Fibroblast of gingiva (primary cell): ENCODE data around the gene AP2B1.
A peak's percentile ranks its signal among the peaks of the same experiment; 100 is the strongest.
"Not testable (repeated sequence)": the region's sequence is repeated elsewhere in the genome, so short reads cannot be mapped to it uniquely, and the experiment has no call there.

Source experiments
- DNase-seq: peaks from one replicate; pipeline ENCODE4 v3.0.0-alpha.2; 2011; ENCODE audit warnings: low read depth

Gene AP2B1

GRCh38 chr17:35587074-35587961 lies at the start of gene AP2B1:
TSS of gene AP2B1 (plus strand) at chr17:35587322. CDS start at chr17:35594031, 6,709 bp downstream.
- peak; percentile 97 for DNase-seq

GRCh38 chr17:35537601-35538141 lies 49.5 kb upstream of the AP2B1 start, which contains the start of gene SLFN12L:
TSS of gene SLFN12L (minus strand) at chr17:35537678. CDS start at chr17:35522364, 15,314 bp downstream.
- no peak for DNase-seq

- no peak for DNase-seq
Measured at GRCh38 chr17:35539659-35540026, 47.5 kb upstream of the AP2B1 start.

GRCh38 chr17:35540589-35541404 lies 46.3 kb upstream of the AP2B1 start:
- DNase-seq, result peak; percentile 7

- DNase-seq, result no peak
Measured at GRCh38 chr17:35541434-35541833, 45.7 kb upstream of the AP2B1 start.

- no peak for DNase-seq
Measured at GRCh38 chr17:35542990-35543389, 44.1 kb upstream of the AP2B1 start.

- no peak for DNase-seq
Measured at GRCh38 chr17:35543856-35544255, 43.3 kb upstream of the AP2B1 start.

- no peak for DNase-seq
Measured at GRCh38 chr17:35545150-35545549, 42.0 kb upstream of the AP2B1 start.

- no peak for DNase-seq
Measured at GRCh38 chr17:35546487-35546886, 40.6 kb upstream of the AP2B1 start.

GRCh38 chr17:35548208-35548810 lies 38.8 kb upstream of the AP2B1 start:
- no peak for DNase-seq

GRCh38 chr17:35548978-35549377 lies 38.1 kb upstream of the AP2B1 start:
- no peak for DNase-seq

- no peak for DNase-seq
Measured at GRCh38 chr17:35553310-35553709, 33.8 kb upstream of the AP2B1 start.

- no peak for DNase-seq
Measured at GRCh38 chr17:35554668-35555067, 32.5 kb upstream of the AP2B1 start.

GRCh38 chr17:35555691-35556090 lies 31.4 kb upstream of the AP2B1 start:
- no peak for DNase-seq

GRCh38 chr17:35557353-35557752 lies 29.8 kb upstream of the AP2B1 start:
- no peak for DNase-seq

- DNase-seq, result no peak
Measured at GRCh38 chr17:35559495-35560210, 27.5 kb upstream of the AP2B1 start.

- no peak for DNase-seq
Measured at GRCh38 chr17:35560703-35561102, 26.4 kb upstream of the AP2B1 start, which contains the start of gene SLFN14. TSS of gene SLFN14 (minus strand) at chr17:35560819. CDS start at chr17:35558062, 2,757 bp downstream.

- DNase-seq, result not testable (repeated sequence)
Measured at GRCh38 chr17:35563181-35563580, 23.9 kb upstream of the AP2B1 start.

- no peak for DNase-seq
Measured at GRCh38 chr17:35566968-35567367, 20.2 kb upstream of the AP2B1 start.

- peak; percentile 42 for DNase-seq
Measured at GRCh38 chr17:35568561-35568960, 18.6 kb upstream of the AP2B1 start.

- no peak for DNase-seq
Measured at GRCh38 chr17:35569405-35569804, 17.7 kb upstream of the AP2B1 start.
